Neural progenitor cell (in vitro differentiated cells): ENCODE results near the gene PTGER4. TPM values are rescaled to one million over a fixed set of nuclear protein-coding genes. Genes with fewer than 3 reads are reported as not detected.

Experiments used
- DNase-seq: peaks from one replicate; pipeline ENCODE4 v3.0.0-alpha.2; 2016; ENCODE audit warnings: low spot score
- H2AFZ ChIP-seq: fragments of 200-600 bp; sonication (generic); replicated peaks from 2 replicates; pipeline ENCODE4 v1.6.1; 2016; ENCODE audit warnings: antibody characterized with exemption
- H3F3A ChIP-seq: fragments of 200-600 bp; sonication (generic); 2 replicates; pipeline ENCODE4 v1.6.1; 2016; ENCODE audit warnings: antibody characterized with exemption, low read depth
- H3K27ac ChIP-seq: fragments of 200-600 bp; sonication (generic); 2 replicates; pipeline ENCODE4 v1.5.1; 2016; ENCODE audit warnings: mild to moderate bottlenecking
- H3K27me3 ChIP-seq: fragments of 200-600 bp; sonication (generic); 2 replicates; pipeline ENCODE4 v1.6.1; 2016; ENCODE audit warnings: mild to moderate bottlenecking, moderate library complexity
- H3K36me3 ChIP-seq: fragments of 200-600 bp; sonication (generic); 2 replicates; pipeline ENCODE4 v1.5.1; 2016
- H3K4me1 ChIP-seq: fragments of 200-600 bp; sonication (generic); 2 replicates; pipeline ENCODE4 v1.6.1; 2016; ENCODE audit warnings: mixed run types
- H3K4me2 ChIP-seq: fragments of 200-600 bp; sonication (generic); 2 replicates; pipeline ENCODE4 v1.6.1; 2016
- H3K4me3 ChIP-seq: fragments of 200-600 bp; sonication (generic); 2 replicates; pipeline ENCODE4 v1.5.1; 2016
- H3K79me2 ChIP-seq: fragments of 200-600 bp; sonication (generic); 2 replicates; pipeline ENCODE4 v1.6.1; 2016; ENCODE audit warnings: low read depth
- H3K9ac ChIP-seq: fragments of 200-600 bp; sonication (generic); 2 replicates; pipeline ENCODE4 v1.6.1; 2016
- H3K9me3 ChIP-seq: fragments of 200-600 bp; sonication (generic); 2 replicates; pipeline ENCODE4 v1.5.1; 2016; ENCODE audit warnings: low read depth
- H4K20me1 ChIP-seq: fragments of 200-600 bp; sonication (generic); 2 replicates; pipeline ENCODE4 v1.6.1; 2016; ENCODE audit warnings: low read depth
- H3K27ac Mint-ChIP-seq: 3 replicates; pipeline ENCODE4 v1.8.0; 2021; ENCODE audit warnings: mixed read lengths
- H3K27me3 Mint-ChIP-seq: 2 replicates; pipeline ENCODE4 v1.8.0; 2022; ENCODE audit warnings: low read depth, mild to moderate bottlenecking, inconsistent platforms, moderate library complexity, mixed read lengths; ENCODE audit not compliant: insufficient read depth
- H3K36me3 Mint-ChIP-seq: 3 replicates; pipeline ENCODE4 v1.8.0; 2021; ENCODE audit warnings: mixed read lengths
- H3K4me1 Mint-ChIP-seq: 3 replicates; pipeline ENCODE4 v1.8.0; 2021; ENCODE audit warnings: mixed read lengths
- H3K4me3 Mint-ChIP-seq: 3 replicates; pipeline ENCODE4 v1.8.0; 2021; ENCODE audit warnings: mild to moderate bottlenecking, moderate library complexity, mixed read lengths
- H3K9me3 Mint-ChIP-seq: 3 replicates; pipeline ENCODE4 v1.8.0; 2020; ENCODE audit warnings: mixed read lengths
- CTCF ChIP-seq: fragments of 200-600 bp; sonication (generic); IDR thresholded peaks from 2 replicates; pipeline ENCODE4 v1.5.1; 2017; ENCODE audit warnings: antibody characterized with exemption, mild to moderate bottlenecking
- EZH2 ChIP-seq: fragments of 200-600 bp; sonication (generic); IDR thresholded peaks from 2 replicates; pipeline ENCODE4 v1.6.1; 2017; ENCODE audit warnings: antibody characterized with exemption, mild to moderate bottlenecking, moderate library complexity
- EZH2phosphoT487 ChIP-seq: fragments of 200-600 bp; sonication (generic); IDR thresholded peaks from 2 replicates; pipeline ENCODE4 v1.6.1; 2017; ENCODE audit warnings: antibody characterized with exemption
- total RNA-seq: library from RNA; depleted of rRNA; stranded (reverse); fragments of >200 nt; gene quantifications from 2 replicates; pipeline ENCODE4 v1.2.3, GENCODE V29; 2015; ENCODE audit warnings: low replicate concordance

PTGER4 gene
- total RNA-seq, 1 donor from 2014 or later: not detected

- no peaks in the 10 kb centered on the region for H3K36me3 Mint-ChIP-seq
- Histone ChIP-seq H3K9me3 (no peaks in the 10 kb centered on the region), H3K27ac (no peak overlapping the region), H4K20me1 (no peaks in the 10 kb centered on the region), H3K4me3 (no peak overlapping the region), H3K4me2 (no peak overlapping the region), H2AFZ (no peak overlapping the region), H3K9ac (no peak overlapping the region), H3K4me1 (no peaks in the 10 kb centered on the region), H3F3A (no peaks in the 10 kb centered on the region), H3K36me3 (no peaks in the 10 kb centered on the region), H3K27me3 (no peaks in the 10 kb centered on the region), H3K79me2 (no peaks in the 10 kb centered on the region)
- TF ChIP-seq EZH2phosphoT487 (no peak), CTCF (no peak), EZH2 (no peak)
- no peak for DNase-seq
- H3K9me3 Mint-ChIP-seq: no peaks in the 10 kb centered on the region
- H3K27ac Mint-ChIP-seq: no peak overlapping the region
- no peak overlapping the region for H3K4me3 Mint-ChIP-seq
- no peaks in the 10 kb centered on the region for H3K27me3 Mint-ChIP-seq
- H3K4me1 Mint-ChIP-seq: no peaks in the 10 kb centered on the region
These were observed 13.9 kb upstream of the PTGER4 start for GRCh38 chr5:40665635-40666298.

GRCh38 chr5:40666657-40667056 lies 13.1 kb upstream of the PTGER4 start:
- TF ChIP-seq EZH2: no peak
- no peak for TF ChIP-seq CTCF
- TF ChIP-seq EZH2phosphoT487: no peak
- H3K36me3 ChIP-seq: no peaks in the 10 kb centered on the region
- no peaks in the 10 kb centered on the region for H3F3A ChIP-seq
- no peaks in the 10 kb centered on the region for H3K27me3 ChIP-seq
- H4K20me1 ChIP-seq: no peaks in the 10 kb centered on the region
- no peaks in the 10 kb centered on the region for H3K4me1 Mint-ChIP-seq
- no peak overlapping the region for H3K27ac Mint-ChIP-seq
- H3K4me3 Mint-ChIP-seq: no peak overlapping the region
- no peak overlapping the region for H3K9ac ChIP-seq
- H3K4me3 ChIP-seq: no peak overlapping the region
- no peaks in the 10 kb centered on the region for H3K9me3 ChIP-seq
- H3K36me3 Mint-ChIP-seq: no peaks in the 10 kb centered on the region
- H3K4me2 ChIP-seq: no peak overlapping the region
- H3K27ac ChIP-seq: no peak overlapping the region
- no peaks in the 10 kb centered on the region for H3K4me1 ChIP-seq
- H3K27me3 Mint-ChIP-seq: no peaks in the 10 kb centered on the region
- no peaks in the 10 kb centered on the region for H3K9me3 Mint-ChIP-seq
- no peaks in the 10 kb centered on the region for H3K79me2 ChIP-seq
- no peak overlapping the region for H2AFZ ChIP-seq
- DNase-seq: no peak

- no peak overlapping the region for H2AFZ ChIP-seq
- Mint-ChIP-seq H3K9me3 (no peaks in the 10 kb centered on the region), H3K27me3 (no peaks in the 10 kb centered on the region), H3K36me3 (no peaks in the 10 kb centered on the region), H3K4me3 (no peak overlapping the region), H3K4me1 (no peaks in the 10 kb centered on the region), H3K27ac (no peak overlapping the region)
- no peaks in the 10 kb centered on the region for H3K4me1 ChIP-seq
- H3K79me2 ChIP-seq: no peaks in the 10 kb centered on the region
- H3K4me2 ChIP-seq: no peak overlapping the region
- no peaks in the 10 kb centered on the region for H4K20me1 ChIP-seq
- H3K9me3 ChIP-seq: no peaks in the 10 kb centered on the region
- no peaks in the 10 kb centered on the region for H3F3A ChIP-seq
- H3K36me3 ChIP-seq: no peaks in the 10 kb centered on the region
- no peaks in the 10 kb centered on the region for H3K27me3 ChIP-seq
- no peak overlapping the region for H3K27ac ChIP-seq
- DNase-seq: no peak
- no peak overlapping the region for H3K9ac ChIP-seq
- H3K4me3 ChIP-seq: no peak overlapping the region
- no peak for TF ChIP-seq CTCF
- no peak for TF ChIP-seq EZH2phosphoT487
- TF ChIP-seq EZH2: no peak
These were observed 12.5 kb upstream of the PTGER4 start for GRCh38 chr5:40667161-40667663.
